ENCODE measurements around the gene ELL3. TPM values are rescaled to one million over a fixed set of nuclear protein-coding genes. Genes with fewer than 3 reads are reported as not detected.
"Not testable (repeated sequence)": the region's sequence is repeated elsewhere in the genome, so short reads cannot be mapped to it uniquely, and the experiment has no call there.

ELL3 gene
- total RNA-seq, 4 donors from 2014 or later: 5.1 to 6.6 (median 5.8) TPM

GRCh38 chr15:43746245-43746902 lies 30.4 kb downstream of the ELL3 start, which contains the start of gene PDIA3:
PDIA3 (plus strand) TSS chr15:43746438; CDS start chr15:43746540, 102 bp downstream.
- WGBS, 2 donors (ENCODE audit: low coverage in 1 of 2): no CpG with 5 or more reads among the region's 84 CpGs
- H3K27me3 ChIP-seq, H3K36me3 ChIP-seq, H3K9me3 ChIP-seq: not testable (repeated sequence)
- Histone ChIP-seq H3K27ac (peak within 1 kb of the TSS; percentile 95 to 97 (median 95)), H3K4me3 (peak within 1 kb of the TSS; percentile 76 to 78), H3K4me1 (peaks cover 0 to 46% (median 21%) of the 10 kb centered on the region in 3 donors)
- peak; percentile 99 for ATAC-seq
- TF ChIP-seq CTCF (IDR thresholded peaks at IDR 0.05): peak in 3 of 4 experiments; percentile 21 to 54 (median 45)
- peak; percentile 88 for TF ChIP-seq POLR2AphosphoS5 (IDR thresholded peaks at IDR 0.05)
- peak; percentile 97 for TF ChIP-seq POLR2A (IDR thresholded peaks at IDR 0.05)

- Histone ChIP-seq H3K27ac (no peak overlapping the region), H3K27me3 (no peaks in the 10 kb centered on the region), H3K9me3 (no peaks in the 10 kb centered on the region), H3K4me1 (no peaks in the 10 kb centered on the region), H3K36me3 (no peaks in the 10 kb centered on the region), H3K4me3 (no peak overlapping the region)
- TF ChIP-seq CTCF (IDR thresholded peaks at IDR 0.05) (no peak), POLR2AphosphoS5 (IDR thresholded peaks at IDR 0.05) (no peak), EP300 (IDR thresholded peaks at IDR 0.05) (no peak), POLR2A (IDR thresholded peaks at IDR 0.05) (no peak)
- no peak for ATAC-seq
- WGBS, 2 donors (ENCODE audit: low coverage in 1 of 2): 54 to 87% methylated on average over 2 to 6 of the region's 6 CpGs
Measured at GRCh38 chr15:43735416-43735815, 41.4 kb downstream of the ELL3 start.

DNA sequence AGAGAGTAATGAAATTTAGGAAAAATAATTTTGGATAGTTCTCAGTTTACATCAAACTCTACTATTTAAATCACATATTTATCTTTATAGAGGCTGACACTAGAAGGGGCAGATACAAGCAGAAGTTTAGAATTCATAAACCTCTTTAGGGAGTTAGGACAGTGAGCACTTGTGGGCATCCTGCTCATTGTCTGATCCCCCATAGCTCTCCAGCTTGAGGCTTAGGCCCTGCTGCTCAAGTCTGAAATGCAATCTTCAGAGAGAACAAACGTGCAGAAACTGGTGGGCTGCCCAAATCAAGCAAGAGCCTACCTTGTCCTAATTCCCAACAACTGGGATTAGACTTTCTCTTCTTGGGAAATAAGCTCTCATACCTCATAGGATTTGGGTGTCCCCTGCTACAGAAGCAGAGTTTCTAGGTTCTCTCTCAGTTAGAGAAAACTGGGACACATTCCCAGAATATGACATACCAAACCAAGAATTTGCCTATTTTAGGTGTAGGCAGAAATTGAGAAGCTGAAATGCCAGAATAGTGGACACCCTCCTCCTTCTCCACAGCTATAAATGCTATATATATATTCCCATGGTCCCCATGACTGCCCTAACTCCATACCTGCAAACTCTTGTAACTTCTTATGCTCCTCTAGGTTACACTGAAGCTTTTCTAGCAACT lies 48.6 kb downstream of the ELL3 start:
- H3K27ac ChIP-seq, H3K4me1 ChIP-seq, ATAC-seq, H3K27me3 ChIP-seq, H3K9me3 ChIP-seq, H3K36me3 ChIP-seq, H3K4me3 ChIP-seq: not testable (repeated sequence)
- 17% methylated on average over 1 of the region's 1 CpG; no CpG with 5 or more reads in 1 of the 2 donors for WGBS, 2 donors (ENCODE audit: low coverage in 1 of 2)

DNA sequence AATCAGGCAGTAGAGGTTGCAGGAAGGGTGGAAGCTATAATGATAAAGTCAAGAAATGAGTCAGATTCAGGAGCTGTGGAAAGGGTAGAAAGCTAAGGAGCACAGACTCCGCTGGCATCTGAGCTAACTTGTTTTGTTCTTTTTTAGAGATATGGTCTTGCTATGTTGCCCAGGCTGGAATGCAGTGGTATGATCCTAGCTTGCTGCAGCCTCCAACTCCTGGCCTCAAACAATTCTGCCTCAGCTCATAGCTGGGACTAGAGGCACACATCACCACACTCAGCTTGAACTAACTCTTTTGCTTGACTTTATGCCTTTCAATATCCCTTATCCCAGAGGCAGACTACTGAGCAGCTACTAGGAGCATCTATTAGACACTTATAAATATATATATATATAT lies 50.5 kb downstream of the ELL3 start:
- H3K27me3 ChIP-seq, H3K36me3 ChIP-seq, H3K27ac ChIP-seq, H3K9me3 ChIP-seq, ATAC-seq, H3K4me1 ChIP-seq, H3K4me3 ChIP-seq: not testable (repeated sequence)
- WGBS, 2 donors (ENCODE audit: low coverage in 1 of 2): 78 to 100% methylated on average over 1 of the region's 1 CpG

DNA sequence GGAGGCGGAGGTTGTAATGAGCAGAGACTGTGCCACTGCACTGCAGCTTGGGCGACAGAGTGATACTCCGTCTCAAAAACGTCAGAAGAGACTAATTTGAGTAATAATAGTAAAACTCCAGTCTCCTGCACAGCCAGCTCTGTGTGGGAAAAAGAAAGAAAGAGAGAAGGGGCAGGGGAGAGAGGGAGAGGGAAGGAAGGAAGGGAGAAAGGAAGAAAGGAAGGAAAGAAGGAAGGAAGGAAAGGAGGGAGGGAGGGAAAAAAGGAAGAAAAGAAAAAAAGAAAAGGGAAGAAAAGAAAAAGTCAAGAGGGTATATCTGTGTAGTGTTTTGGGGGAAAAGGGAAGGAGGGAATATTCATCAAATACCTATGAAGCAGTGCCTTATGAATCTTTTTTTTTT lies 53.6 kb downstream of the ELL3 start:
- 72 to 75% methylated on average over 4 of the region's 4 CpGs for WGBS, 2 donors (ENCODE audit: low coverage in 1 of 2)
- no peak overlapping the region for H3K4me3 ChIP-seq
- no peaks in the 10 kb centered on the region for H3K9me3 ChIP-seq
- no peak for ATAC-seq
- H3K27ac ChIP-seq: no peak overlapping the region
- no peaks in the 10 kb centered on the region for H3K4me1 ChIP-seq
- TF ChIP-seq EP300 (IDR thresholded peaks at IDR 0.05): no peak
- no peak for TF ChIP-seq POLR2A (IDR thresholded peaks at IDR 0.05)
- no peak for TF ChIP-seq CTCF (IDR thresholded peaks at IDR 0.05)
- TF ChIP-seq POLR2AphosphoS5 (IDR thresholded peaks at IDR 0.05): no peak
- no peaks in the 10 kb centered on the region for H3K27me3 ChIP-seq
- no peaks in the 10 kb centered on the region for H3K36me3 ChIP-seq

Small RNA genes within 50 kb of the gene (small RNA-seq; reads per million reads assigned to genes)
- gene MIR1282: 0 reads per million in 4 donors
- 0 reads per million in 4 donors for gene RNU6-354P

Other genes starting within 250 kb of the ELL3 start
- gene PPIP5K1, start 186.8 kb downstream of the ELL3 start, total RNA-seq: 10 to 100 TPM; 16.7 to 44.7 (median 22.1) TPM
- gene CKMT1B, start 182.9 kb downstream of the ELL3 start, total RNA-seq: 1 to 10 TPM in 2 of 4 donors, not detected in 2; 6.4 to 7.8 TPM
- under 1 TPM in 1 of 4 donors, not detected in 3; 0.40 TPM for gene STRC, start 158.2 kb downstream of the ELL3 start, total RNA-seq
- 1 to 10 TPM in 3 of 4 donors, under 1 TPM in 1; 0.15 to 3.1 (median 2.1) TPM for gene CATSPER2, start 128.1 kb downstream of the ELL3 start, total RNA-seq
- gene CKMT1A, start 83.1 kb downstream of the ELL3 start, total RNA-seq: under 1 TPM in 2 of 4 donors, not detected in 2; 0.40 to 0.62 TPM
- 100 to 1,000 TPM in 3 of 4 donors, 10 to 100 TPM in 1; 85.3 to 141 (median 113) TPM for gene PDIA3, start 30.5 kb downstream of the ELL3 start, total RNA-seq
- gene SERF2, start 15.4 kb upstream of the ELL3 start, total RNA-seq: 100 to 1,000 TPM; 518 to 789 (median 702) TPM
- gene SERINC4, start 23.3 kb upstream of the ELL3 start, total RNA-seq: under 1 TPM in 1 of 4 donors, not detected in 3; 0.39 TPM
- 1 to 10 TPM; 3.7 to 8.4 (median 7.7) TPM for gene HYPK, start 23.6 kb upstream of the ELL3 start, total RNA-seq
- 10 to 100 TPM; 16.5 to 27.2 (median 19.7) TPM for gene MFAP1, start 47.7 kb upstream of the ELL3 start, total RNA-seq
- gene WDR76, start 50.0 kb upstream of the ELL3 start, total RNA-seq: 10 to 100 TPM in 2 of 4 donors, 1 to 10 TPM in 2; 6.4 to 11.4 (median 10.1) TPM